GM12878 (cell line): ENCODE data around the gene OR2T2. TPM values are rescaled to one million over a fixed set of nuclear protein-coding genes. Genes with fewer than 3 reads are reported as not detected.

Experiments
- ATAC-seq: fragments of 200-7000 bp; cut with Tn5 transposase; 3 replicates; pipeline ENCODE4 v1.9.1; 2020; ENCODE audit warnings: mild to moderate bottlenecking, moderate library complexity
- BruUV-seq: library from RNA; stranded (reverse); fragments of 400-500 nt; replicated peaks from 2 replicates; lab custom pipeline; 2021; lab: Mats Ljungman, UMichigan
- CTCF ChIA-PET: fragments of 300-600 bp; sonication (Branson Sonifier 250); formaldehyde crosslinking; extraction: SDS; loops from one replicate; lab custom pipeline; 2021; ENCODE audit warnings: inconsistent platforms; lab: Yijun Ruan, JAX
- POLR2A ChIA-PET: fragments of 350-600 bp; formaldehyde crosslinking; extraction: SDS; loops from one replicate; lab custom pipeline; 2021; ENCODE audit warnings: inconsistent platforms; lab: Charles Lee
- RAD21 ChIA-PET: fragments of 300-600 bp; sonication (Branson Sonifier 250); formaldehyde crosslinking; loops from one replicate; lab custom pipeline; 2023; ENCODE audit warnings: antibody characterized with exemption; ENCODE audit not compliant: unreplicated experiment; lab: Charles Lee
- SMC1A ChIA-PET: fragments of 300-600 bp; sonication (Branson Sonifier 250); formaldehyde crosslinking; loops from one replicate; lab custom pipeline; 2023; ENCODE audit not compliant: unreplicated experiment, uncharacterized antibody; lab: Charles Lee
- DNase-seq: peaks from one replicate; pipeline ENCODE4 v3.0.0-alpha.2; 2011; ENCODE audit warnings: low read depth, low spot score
- FAIRE-seq: peaks from 3 replicates; lab custom pipeline; 2011; peaks lifted over from hg19 to GRCh38; lab: Jason Lieb, UNC
- H2AFZ ChIP-seq: 2 replicates; pipeline ENCODE4 v1.6.0; 2011; ENCODE audit warnings: low read depth, low read length, control low read depth; ENCODE audit not compliant: control insufficient read depth
- H3K27ac ChIP-seq: 2 replicates; pipeline ENCODE4 v1.5.1; 2011; ENCODE audit warnings: control low read depth; ENCODE audit not compliant: control insufficient read depth, insufficient read depth
- H3K27me3 ChIP-seq, 2 experiments: replicated peaks in 1 of 2; 2 replicates each; pipeline versions ENCODE4 v1.6.0 to v1.6.1; 2011; ENCODE audit warnings: low read length in 1 of 2; ENCODE audit not compliant: control insufficient read depth in 2 of 2, insufficient read depth in 2 of 2
- H3K36me3 ChIP-seq, 2 experiments: 2 replicates each; pipeline ENCODE4 v1.5.1; 2011; ENCODE audit warnings: low read length in 1 of 2; ENCODE audit not compliant: control insufficient read depth in 2 of 2, insufficient read depth in 2 of 2
- H3K4me1 ChIP-seq: 2 replicates; pipeline ENCODE4 v1.6.1; 2011; ENCODE audit warnings: mild to moderate bottlenecking, low read length, moderate library complexity, mixed read lengths; ENCODE audit not compliant: control insufficient read depth, insufficient read depth
- H3K4me2 ChIP-seq: 2 replicates; pipeline ENCODE4 v1.6.0; 2011; ENCODE audit warnings: control low read depth; ENCODE audit not compliant: control insufficient read depth, insufficient read depth
- H3K4me3 ChIP-seq: fragments of 200-600 bp; sonication (generic); 2 replicates; pipeline ENCODE4 v1.5.1; 2016
- H3K79me2 ChIP-seq: 2 replicates; pipeline ENCODE4 v1.6.0; 2011; ENCODE audit warnings: low read length; ENCODE audit not compliant: control insufficient read depth, insufficient read depth
- H3K9ac ChIP-seq: 2 replicates; pipeline ENCODE4 v1.8.0; 2011; ENCODE audit warnings: low read length, control low read depth, mixed read lengths; ENCODE audit not compliant: control insufficient read depth, insufficient read depth
- H3K9me3 ChIP-seq: replicated peaks from 3 replicates; pipeline ENCODE4 v1.5.1; 2011; ENCODE audit warnings: mild to moderate bottlenecking, low read length; ENCODE audit not compliant: control insufficient read depth, insufficient read depth
- H4K20me1 ChIP-seq: 2 replicates; pipeline ENCODE4 v1.6.0; 2011; ENCODE audit not compliant: control insufficient read depth, insufficient read depth
- CTCF ChIP-seq, 3 experiments: IDR thresholded peaks in 2 of 3; conservative IDR thresholded peaks in 1 of 3; 2 replicates each; pipeline ENCODE4 v1.5.1; 2011; ENCODE audit warnings: low read depth in 3 of 3, low read length in 3 of 3, mild to moderate bottlenecking in 3 of 3, control low read depth in 2 of 3, moderate library complexity in 2 of 3, inconsistent platforms in 1 of 3, mixed read lengths in 1 of 3; ENCODE audit not compliant: control insufficient read depth in 2 of 3, insufficient read depth in 1 of 3; ENCODE audit errors: extremely low read depth in 1 of 3
- IKZF1 ChIP-seq: fragments of 450-650 bp; conservative IDR thresholded peaks from 2 replicates; pipeline ENCODE4 v1.6.1; 2017; ENCODE audit warnings: antibody characterized with exemption, mild to moderate bottlenecking
- IRF4 ChIP-seq: IDR thresholded peaks from 2 replicates; pipeline ENCODE4 v1.6.1; 2011; ENCODE audit warnings: low read depth, low read length
- PAX5 ChIP-seq: IDR thresholded peaks from 2 replicates; pipeline ENCODE4 v1.6.1; 2011; ENCODE audit warnings: low read depth, low read length, borderline replicate concordance
- RAD21 ChIP-seq: IDR thresholded peaks from 2 replicates; pipeline ENCODE4 v1.6.1; 2011; ENCODE audit warnings: mild to moderate bottlenecking, low read depth, low read length, moderate library complexity; ENCODE audit not compliant: insufficient read depth
- SMC3 ChIP-seq: IDR thresholded peaks from 2 replicates; pipeline ENCODE4 v1.6.1; 2011; ENCODE audit warnings: low read length, improper control_type of control experiment, borderline replicate concordance
- WGBS: methylation state at CpG from one replicate; pipeline ENCODE4 v1.1.6; 2016; ENCODE audit warnings: low lambda C conversion rate; ENCODE audit not compliant: insufficient replicate concordance, insufficient coverage; ENCODE audit errors: missing lambda C conversion rate; 5-methylcytosine and 5-hydroxymethylcytosine counted together
- in situ Hi-C: fragments of 300-500 bp; cut with MboI; formaldehyde crosslinking; loops from 9 replicates; pipeline ENCODE4 v1.14.3; 2018; ENCODE audit warnings: mixed read lengths
- intact Hi-C: fragments of 100-400 bp; cut with micrococcal nuclease; formaldehyde crosslinking; loops from one replicate; pipeline ENCODE4 v1.14.2; 2022; ENCODE audit not compliant: unreplicated experiment
- polyA plus RNA-seq, 11 experiments: library from polyadenylated mRNA; depleted of rRNA in 4 of 11; unstranded in 6 of 11; stranded (reverse) in 5 of 11; fragments of >200 nt; fragmentation: Nextera tagmentation in 4 of 11; fragmentation: Illumina TruSeq in 1 of 11; extraction: Ambion mirVana in 4 of 11; extraction: Trizol in 1 of 11; gene quantifications; 1 replicate in 1 of 11; 2 replicates in 10 of 11; pipeline versions ENCODE4 v1.2.1 to v1.2.3, GENCODE V29; 2011 to 2016; ENCODE audit warnings: inconsistent platforms in 2 of 11, missing spikeins in 2 of 11, low read depth in 1 of 11
- total RNA-seq, 4 experiments: library from RNA; depleted of rRNA in 3 of 4; stranded (reverse); fragments of >200 nt in 3 of 4; fragmentation: Illumina TruSeq in 1 of 4; extraction: Trizol in 1 of 4; gene quantifications; 2 replicates each; pipeline versions ENCODE4 v1.2.1 to v1.2.3, GENCODE V29; 2013 to 2021

The OR2T2 gene
- total and polyA plus RNA-seq, 10 of the 15 experiments (the other 5 are each of a cell fraction or from before 2014, with no cell fraction given): 0.07 to 7.0 (median 1.2) TPM

GRCh38 chr1:248404024-248404423, 41.4 kb upstream of the OR2T2 start:
- H3K4me1 ChIP-seq: peaks cover 8% of the 10 kb centered on the region
- no peaks in the 10 kb centered on the region; a peak in 1 of 4 replicates for H3K36me3 ChIP-seq
- ChIA-PET CTCF (interaction anchor here (1.0 to 2.0 kb wide), 11 partner anchors 17 to 410 kb away, joined by 3 to 44 read pairs (median 4); partner anchors contain the start of gene OR2T2), POLR2A (interaction anchor here (1.6 kb wide), 1 partner anchor 401 kb away, joined by 8 read pairs; no protein-coding TSS in a partner anchor), SMC1A (interaction anchor here (0.6 to 4.1 kb wide), 15 partner anchors 13 to 417 kb away, joined by 3 to 61 read pairs (median 4); no protein-coding TSS in a partner anchor), RAD21 (interaction anchor here (1.5 to 3.7 kb wide), 4 partner anchors 27 to 402 kb away, joined by 5 to 45 read pairs (median 20); no protein-coding TSS in a partner anchor)
- peaks cover 6% of the 10 kb centered on the region; the same call in 2 of the 3 replicates for H3K9me3 ChIP-seq
- H3K4me3 ChIP-seq: no peak overlapping the region
- TF ChIP-seq CTCF (IDR thresholded peaks at IDR 0.05 in 2 of 3, conservative IDR thresholded peaks at IDR 0.05 in 1 of 3; ENCODE audit: control insufficient read depth in 2 of 3, extremely low read depth in 1 of 3, insufficient read depth in 1 of 3, low read depth in 3 of 3, low read length in 3 of 3) (peak; percentile 5 to 39 (median 22); a peak in 5 of 6 replicates), IRF4 (0 out of 2 replicates have a peak, but pooled peaks have one; percentile 32), SMC3 (peak; percentile 36; the same call in 1 of the 2 replicates), RAD21 (peak; percentile 51), IKZF1 (no peak), PAX5 (no peak)
- FAIRE-seq (peak; percentile 98), DNase-seq (peak; percentile 76), ATAC-seq (no peak)
- H3K27ac ChIP-seq: no peak overlapping the region
- no TSS peak for BruUV-seq
- no peak overlapping the region for H3K9ac ChIP-seq
- WGBS: 83% methylated on average over 6 of the region's 6 CpGs
- H2AFZ ChIP-seq: no peak overlapping the region
- no peaks in the 10 kb centered on the region for H3K27me3 ChIP-seq
- H3K4me2 ChIP-seq: no peak overlapping the region
- in situ Hi-C loops (no loop called here), intact Hi-C loops (loop anchor here (1.0 to 2.0 kb wide), 3 partner anchors 161 to 401 kb away; no protein-coding TSS in a partner anchor)
- H3K79me2 ChIP-seq: no peaks in the 10 kb centered on the region
- no peaks in the 10 kb centered on the region for H4K20me1 ChIP-seq
